Stimulated activated naive B cell treated with anti-CD40 and anti-IgM and Interleukin-4, amounts not matched to agents 10 μg/mL and 1 μg/mL and 100 μg/mL, for 72 hours (primary cell): ENCODE data around the gene EBNA1BP2.
"Not testable (repeated sequence)": the region's sequence is repeated elsewhere in the genome, so short reads cannot be mapped to it uniquely, and the experiment has no call there.

ENCODE experiments used
- ATAC-seq, 2 donors: fragments of 150-1000 bp; cut with Tn5 transposase; replicated peaks; 2 replicates each; pipeline ENCODE4 v1.10.0; 2021; ENCODE audit warnings: moderate library complexity in 1 of 2
- DNase-seq: peaks from one replicate; pipeline ENCODE4 v3.0.0; 2021
- H3K27ac Mint-ChIP-seq: one replicate; pipeline ENCODE4 v1.8.0; 2022; ENCODE audit warnings: mild to moderate bottlenecking, mixed read lengths
- H3K27me3 Mint-ChIP-seq, 2 donors: one replicate each; pipeline ENCODE4 v1.8.0; 2022; ENCODE audit warnings: mixed read lengths in 2 of 2
- H3K36me3 Mint-ChIP-seq, 2 donors: one replicate each; pipeline ENCODE4 v1.8.0; 2022; ENCODE audit warnings: mixed read lengths in 2 of 2, mild to moderate bottlenecking in 1 of 2
- H3K4me1 Mint-ChIP-seq, 2 donors: one replicate each; pipeline ENCODE4 v1.8.0; 2022; ENCODE audit warnings: mixed read lengths in 2 of 2, mild to moderate bottlenecking in 1 of 2
- H3K4me3 Mint-ChIP-seq, 2 donors: one replicate each; pipeline ENCODE4 v1.8.0; 2022; ENCODE audit warnings: mild to moderate bottlenecking in 2 of 2, mixed read lengths in 2 of 2, moderate library complexity in 1 of 2
- H3K9me3 Mint-ChIP-seq, 2 donors: one replicate each; pipeline ENCODE4 v1.8.0; 2022; ENCODE audit warnings: mixed read lengths in 2 of 2, mild to moderate bottlenecking in 1 of 2

The EBNA1BP2 gene

GRCh38 chr1:43121256-43121900, 50.7 kb downstream of the EBNA1BP2 start:
- Mint-ChIP-seq H3K36me3 (no peaks in the 10 kb centered on the region), H3K4me1 (no peaks in the 10 kb centered on the region), H3K9me3 (peaks cover 0 to 1% of the 10 kb centered on the region in 2 donors), H3K27me3 (peaks cover 24 to 29% of the 10 kb centered on the region in 2 donors), H3K4me3 (no peak overlapping the region), H3K27ac (no peak overlapping the region)
- ATAC-seq (no peak), DNase-seq (no peak)

DNA sequence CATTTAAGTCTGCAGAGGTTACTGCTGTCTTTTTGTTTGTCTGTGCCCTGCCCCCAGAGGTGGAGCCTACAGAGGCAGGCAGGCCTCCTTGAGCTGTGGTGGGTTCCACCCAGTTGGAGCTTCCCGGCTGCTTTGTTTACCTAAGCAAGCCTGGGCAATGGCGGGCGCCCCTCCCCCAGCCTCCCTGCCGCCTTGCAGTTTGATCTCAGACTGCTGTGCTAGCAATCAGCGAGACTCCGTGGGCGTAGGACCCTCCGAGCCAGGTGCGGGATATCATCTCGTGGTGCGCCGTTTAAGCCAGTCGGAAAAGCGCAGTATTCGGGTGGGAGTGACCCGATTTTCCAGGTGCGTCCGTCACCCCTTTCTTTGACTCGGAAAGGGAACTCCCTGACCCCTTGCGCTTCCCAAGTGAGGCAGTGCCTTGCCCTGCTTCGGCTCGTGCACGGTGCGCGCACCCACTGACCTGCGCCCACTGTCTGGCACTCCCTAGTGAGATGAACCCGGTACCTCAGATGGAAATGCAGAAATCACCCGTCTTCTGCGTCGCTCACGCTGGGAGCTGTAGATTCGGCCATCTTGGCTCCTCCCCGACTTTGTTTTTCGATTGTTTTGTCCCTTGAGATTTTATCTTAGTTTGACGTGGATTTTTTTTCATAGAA, 52.0 kb downstream of the EBNA1BP2 start:
- not testable (repeated sequence) for H3K9me3 Mint-ChIP-seq, H3K4me1 Mint-ChIP-seq, H3K36me3 Mint-ChIP-seq, H3K4me3 Mint-ChIP-seq, ATAC-seq, DNase-seq, H3K27ac Mint-ChIP-seq
- peaks cover 23 to 24% of the 10 kb centered on the region in 2 donors for H3K27me3 Mint-ChIP-seq
